Dendritic cell treated with granulocyte-macrophage colony-stimulating factor and Interleukin-4, amounts not matched to agents 40 ng/mL and 50 ng/mL, for 4 days (primary cell): ENCODE measurements around the gene KIF9.
"Not testable (repeated sequence)": the region's sequence is repeated elsewhere in the genome, so short reads cannot be mapped to it uniquely, and the experiment has no call there.

Experiments
- H3K27ac Mint-ChIP-seq: one replicate; pipeline ENCODE4 v1.8.0; 2022; ENCODE audit warnings: mild to moderate bottlenecking, mixed read lengths
- H3K27me3 Mint-ChIP-seq: one replicate; pipeline ENCODE4 v1.8.0; 2022; ENCODE audit warnings: mild to moderate bottlenecking, mixed read lengths
- H3K36me3 Mint-ChIP-seq: one replicate; pipeline ENCODE4 v1.8.0; 2022; ENCODE audit warnings: low read depth, mixed read lengths
- H3K4me1 Mint-ChIP-seq: one replicate; pipeline ENCODE4 v1.8.0; 2022; ENCODE audit warnings: low read depth, mixed read lengths
- H3K4me3 Mint-ChIP-seq: one replicate; pipeline ENCODE4 v1.8.0; 2022; ENCODE audit warnings: mild to moderate bottlenecking, moderate library complexity, mixed read lengths
- H3K9me3 Mint-ChIP-seq: one replicate; pipeline ENCODE4 v1.8.0; 2022; ENCODE audit warnings: mixed read lengths
- intact Hi-C: fragments of 100-400 bp; cut with micrococcal nuclease; formaldehyde crosslinking; loops from one replicate; pipeline ENCODE4 v1.15.0; 2022

Gene KIF9

GRCh38 chr3:47251085-47251484 is 31.5 kb downstream of the KIF9 start:
- not testable (repeated sequence) for H3K27me3 Mint-ChIP-seq

GRCh38 chr3:47250309-47251060 is 32.1 kb downstream of the KIF9 start:
- Mint-ChIP-seq H3K9me3 (no peaks in the 10 kb centered on the region), H3K4me3 (no peak overlapping the region), H3K27me3 (no peaks in the 10 kb centered on the region), H3K36me3 (no peaks in the 10 kb centered on the region), H3K27ac (no peak overlapping the region), H3K4me1 (peaks cover 7% of the 10 kb centered on the region)
- intact Hi-C loops = loop anchor here (1.0 kb wide), 1 partner anchor 74 kb away; no protein-coding TSS in a partner anchor

More at GRCh38 chr3:47251085-47251484, 31.5 kb downstream of the KIF9 start:
- H3K36me3 Mint-ChIP-seq, intact Hi-C loops, H3K9me3 Mint-ChIP-seq, H3K4me3 Mint-ChIP-seq, H3K27ac Mint-ChIP-seq, H3K4me1 Mint-ChIP-seq: not testable (repeated sequence)

GRCh38 chr3:47247131-47248064 is 35.2 kb downstream of the KIF9 start:
- Mint-ChIP-seq H3K9me3 (no peaks in the 10 kb centered on the region), H3K36me3 (no peaks in the 10 kb centered on the region), H3K27ac (no peak overlapping the region), H3K27me3 (no peaks in the 10 kb centered on the region), H3K4me1 (peaks cover 20% of the 10 kb centered on the region), H3K4me3 (no peak overlapping the region)
- intact Hi-C loops = no loop called here

- Mint-ChIP-seq H3K9me3 (no peaks in the 10 kb centered on the region), H3K4me1 (peaks cover 14% of the 10 kb centered on the region), H3K27ac (no peak overlapping the region), H3K4me3 (no peak overlapping the region), H3K36me3 (no peaks in the 10 kb centered on the region), H3K27me3 (no peaks in the 10 kb centered on the region)
- intact Hi-C loops = no loop called here
These were observed 37.3 kb downstream of the KIF9 start for GRCh38 chr3:47245271-47245670.

GRCh38 chr3:47244531-47245100 is 38.0 kb downstream of the KIF9 start:
- intact Hi-C loops = no loop called here
- H3K9me3 Mint-ChIP-seq = no peaks in the 10 kb centered on the region
- H3K27ac Mint-ChIP-seq = no peak overlapping the region
- H3K4me1 Mint-ChIP-seq = peaks cover 13% of the 10 kb centered on the region
- H3K36me3 Mint-ChIP-seq = no peaks in the 10 kb centered on the region
- H3K27me3 Mint-ChIP-seq = no peaks in the 10 kb centered on the region
- no peak overlapping the region for H3K4me3 Mint-ChIP-seq

GRCh38 chr3:47243419-47244147 is 39.0 kb downstream of the KIF9 start:
- Mint-ChIP-seq H3K27me3 (no peaks in the 10 kb centered on the region), H3K4me1 (peaks cover 13% of the 10 kb centered on the region), H3K36me3 (no peaks in the 10 kb centered on the region), H3K27ac (no peak overlapping the region), H3K9me3 (no peaks in the 10 kb centered on the region), H3K4me3 (no peak overlapping the region)
- intact Hi-C loops = no loop called here

- intact Hi-C loops = no loop called here
- no peak overlapping the region for H3K27ac Mint-ChIP-seq
- H3K36me3 Mint-ChIP-seq = no peaks in the 10 kb centered on the region
- H3K9me3 Mint-ChIP-seq = no peaks in the 10 kb centered on the region
- H3K27me3 Mint-ChIP-seq = no peaks in the 10 kb centered on the region
- peaks cover 13% of the 10 kb centered on the region for H3K4me1 Mint-ChIP-seq
- H3K4me3 Mint-ChIP-seq = no peak overlapping the region
These were observed 42.7 kb downstream of the KIF9 start for GRCh38 chr3:47239929-47240328.

- no peaks in the 10 kb centered on the region for H3K9me3 Mint-ChIP-seq
- intact Hi-C loops = no loop called here
- H3K4me1 Mint-ChIP-seq = peaks cover under 1% of the 10 kb centered on the region
These were observed 44.6 kb downstream of the KIF9 start for GRCh38 chr3:47238017-47238416.

GRCh38 chr3:47228088-47228487 is 54.5 kb downstream of the KIF9 start:
- no peaks in the 10 kb centered on the region for H3K9me3 Mint-ChIP-seq
- no peaks in the 10 kb centered on the region for H3K27me3 Mint-ChIP-seq
- peak overlapping the region; percentile 82 for H3K27ac Mint-ChIP-seq
- H3K4me3 Mint-ChIP-seq = peak overlapping the region; percentile 1
- intact Hi-C loops = loop anchor here (5.0 kb wide), 1 partner anchor 66 kb away; the partner anchor contains the start of gene SETD2
- H3K4me1 Mint-ChIP-seq = peaks cover 49% of the 10 kb centered on the region
- no peaks in the 10 kb centered on the region for H3K36me3 Mint-ChIP-seq

More at GRCh38 chr3:47238017-47238416, 44.6 kb downstream of the KIF9 start:
- Mint-ChIP-seq H3K4me3 (no peak overlapping the region), H3K36me3 (no peaks in the 10 kb centered on the region), H3K27me3 (no peaks in the 10 kb centered on the region), H3K27ac (no peak overlapping the region)

GRCh38 chr3:47227678-47228077 is 54.9 kb downstream of the KIF9 start:
- Mint-ChIP-seq H3K9me3 (no peaks in the 10 kb centered on the region), H3K4me1 (peaks cover 49% of the 10 kb centered on the region), H3K36me3 (no peaks in the 10 kb centered on the region), H3K27me3 (no peaks in the 10 kb centered on the region), H3K4me3 (peak overlapping the region; percentile 1), H3K27ac (peak overlapping the region; percentile 82)
- intact Hi-C loops = loop anchor here (5.0 kb wide), 1 partner anchor 65 kb away; the partner anchor contains the start of gene SETD2

- peaks cover 49% of the 10 kb centered on the region for H3K4me1 Mint-ChIP-seq
- H3K36me3 Mint-ChIP-seq = no peaks in the 10 kb centered on the region
- no peaks in the 10 kb centered on the region for H3K27me3 Mint-ChIP-seq
- peak overlapping the region; percentile 33 for H3K27ac Mint-ChIP-seq
- peak overlapping the region; percentile 30 for H3K4me3 Mint-ChIP-seq
- intact Hi-C loops = loop anchor here (5.0 kb wide), 1 partner anchor 63 kb away; the partner anchor contains the start of gene SETD2
- H3K9me3 Mint-ChIP-seq = no peaks in the 10 kb centered on the region
These were observed 57.2 kb downstream of the KIF9 start for GRCh38 chr3:47225310-47225906.

GRCh38 chr3:47223755-47224154 is 58.8 kb downstream of the KIF9 start:
- no peaks in the 10 kb centered on the region for H3K9me3 Mint-ChIP-seq
- H3K27me3 Mint-ChIP-seq = no peaks in the 10 kb centered on the region
- peaks cover 44% of the 10 kb centered on the region for H3K4me1 Mint-ChIP-seq
- no peak overlapping the region for H3K4me3 Mint-ChIP-seq
- H3K27ac Mint-ChIP-seq = no peak overlapping the region
- intact Hi-C loops = no loop called here
- no peaks in the 10 kb centered on the region for H3K36me3 Mint-ChIP-seq

- peaks cover 24% of the 10 kb centered on the region for H3K4me1 Mint-ChIP-seq
- no peaks in the 10 kb centered on the region for H3K27me3 Mint-ChIP-seq
- H3K27ac Mint-ChIP-seq = no peak overlapping the region
- intact Hi-C loops = no loop called here
- H3K4me3 Mint-ChIP-seq = no peak overlapping the region
- H3K9me3 Mint-ChIP-seq = no peaks in the 10 kb centered on the region
- H3K36me3 Mint-ChIP-seq = no peaks in the 10 kb centered on the region
These were observed 60.8 kb downstream of the KIF9 start for GRCh38 chr3:47221798-47222197.
